ENCODE results near the gene XKR3.
"Not testable (repeated sequence)": the region's sequence is repeated elsewhere in the genome, so short reads cannot be mapped to it uniquely, and the experiment has no call there.

The XKR3 gene

GRCh38 chr22:16803255-16803917 lies 21.8 kb downstream of the XKR3 start:
- no peak for DNase-seq

DNA sequence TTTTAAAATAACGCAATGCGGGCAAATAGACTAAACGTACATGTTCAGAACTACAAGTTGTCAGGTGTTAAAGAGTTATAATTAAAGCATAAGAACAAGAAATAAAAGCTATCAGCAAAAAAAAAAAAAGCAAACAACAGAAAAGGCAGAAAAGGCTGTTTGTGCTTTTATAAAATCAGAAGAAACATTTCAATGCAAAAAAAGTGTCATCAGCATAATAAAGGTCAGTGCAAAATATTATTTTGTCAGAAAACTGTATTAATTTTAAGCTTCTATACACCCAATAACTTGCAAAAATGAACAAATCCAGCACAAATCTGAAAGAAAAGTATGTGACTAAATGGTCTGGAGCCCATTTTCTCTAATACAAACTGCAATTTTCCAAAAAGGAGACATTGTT lies 23.6 kb downstream of the XKR3 start:
- DNase-seq, result no peak

DNA sequence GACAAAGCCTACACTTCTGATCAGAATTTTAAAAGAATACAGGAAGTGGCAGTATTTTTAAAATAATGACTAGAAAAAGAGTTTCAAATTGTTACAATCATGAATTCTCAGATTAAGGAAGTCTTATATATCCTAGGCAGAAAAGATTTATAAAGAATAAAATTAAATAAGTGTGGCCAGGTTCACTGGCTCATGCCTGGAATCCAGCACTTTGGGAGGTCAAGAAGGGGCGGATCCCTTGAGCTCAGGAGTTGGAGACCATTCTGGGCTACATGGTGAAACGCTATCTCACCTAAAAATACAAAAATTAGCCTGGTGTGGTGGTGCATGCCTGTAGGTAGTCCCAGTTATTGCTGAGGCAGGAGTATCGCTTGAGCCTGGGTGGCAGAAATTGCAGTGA lies 24.1 kb downstream of the XKR3 start:
- no peak for DNase-seq

DNA sequence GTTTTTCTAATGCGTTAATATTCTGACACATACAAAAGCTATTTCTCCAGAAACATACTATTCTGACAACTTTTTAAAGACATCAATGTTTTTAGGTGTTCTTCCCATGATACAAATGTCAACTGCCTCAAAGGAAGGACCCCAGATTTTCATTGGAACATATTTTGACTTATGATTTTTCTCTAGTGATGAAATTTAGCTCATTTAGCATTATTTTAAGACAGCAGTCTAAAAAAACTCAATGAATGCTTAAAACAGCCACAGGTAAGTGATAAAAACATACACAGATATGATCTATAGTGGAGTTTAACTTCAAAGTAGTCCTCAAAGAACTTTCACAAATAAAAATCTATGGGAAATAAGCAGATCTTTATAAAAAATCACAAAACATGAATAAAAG lies 24.9 kb downstream of the XKR3 start:
- DNase-seq, result no peak

DNA sequence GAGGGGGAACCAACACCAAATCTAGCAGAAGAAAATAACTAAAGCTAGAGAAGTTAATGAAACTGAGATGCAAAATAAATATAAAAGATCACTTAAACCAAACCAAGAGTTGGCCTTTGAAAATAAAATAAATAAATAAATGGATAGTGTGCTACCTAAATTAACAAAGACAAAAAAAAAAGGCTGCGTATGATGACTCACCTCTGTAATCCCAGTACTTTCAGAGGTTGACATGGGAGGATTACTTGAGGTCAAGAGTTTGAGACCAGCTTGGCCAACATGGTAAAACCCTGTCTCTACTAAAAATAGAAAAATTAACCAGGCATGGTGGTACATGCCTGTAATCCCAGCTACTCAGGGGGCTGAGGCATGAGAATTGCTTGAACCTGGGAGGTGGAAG lies 29.7 kb downstream of the XKR3 start:
- not testable (repeated sequence) for DNase-seq

- no peak for DNase-seq
Observed at GRCh38 chr22:16793831-16794230, 31.4 kb downstream of the XKR3 start.

GRCh38 chr22:16789860-16790493 lies 35.2 kb downstream of the XKR3 start:
- no peak for DNase-seq

DNA sequence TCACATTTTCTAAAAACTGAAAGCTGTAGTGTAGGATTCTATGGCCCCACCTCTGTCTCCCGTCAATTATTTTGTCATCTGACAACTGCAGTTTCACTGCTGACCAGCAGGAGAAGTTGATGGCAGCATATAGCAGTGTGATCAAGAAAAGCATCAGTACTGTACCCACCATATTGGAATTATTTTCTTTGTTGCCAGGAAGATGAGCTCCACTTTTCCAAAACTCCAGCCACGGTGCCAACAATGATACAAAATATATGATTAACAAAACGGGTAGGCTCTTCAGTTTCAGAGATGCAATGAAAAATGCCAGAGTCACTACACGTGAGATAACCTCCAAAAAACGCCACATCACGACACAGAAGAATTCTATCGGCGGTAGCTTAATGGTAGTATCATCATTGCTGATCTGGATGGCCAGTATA lies 41.3 kb downstream of the XKR3 start:
- peak; percentile 3 for DNase-seq

DNA sequence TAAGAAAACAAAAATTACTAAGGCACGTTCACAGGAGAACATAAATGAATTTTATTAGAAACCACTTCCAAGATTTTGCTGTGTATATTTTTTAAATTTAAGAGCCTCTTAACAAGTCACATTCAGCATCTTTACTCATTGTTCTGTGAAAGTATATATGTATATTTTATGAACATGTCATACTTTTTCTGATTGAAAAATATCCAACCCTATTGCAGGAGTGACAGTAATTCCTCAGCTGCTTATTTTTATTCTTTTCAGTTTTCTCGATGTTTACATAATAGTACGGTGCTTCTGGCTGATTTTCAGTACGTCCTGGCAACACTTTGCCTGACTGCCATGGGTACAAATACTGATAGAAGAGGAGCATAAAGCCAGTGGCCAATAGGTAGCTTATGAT lies 41.8 kb downstream of the XKR3 start:
- DNase-seq, result no peak

DNA sequence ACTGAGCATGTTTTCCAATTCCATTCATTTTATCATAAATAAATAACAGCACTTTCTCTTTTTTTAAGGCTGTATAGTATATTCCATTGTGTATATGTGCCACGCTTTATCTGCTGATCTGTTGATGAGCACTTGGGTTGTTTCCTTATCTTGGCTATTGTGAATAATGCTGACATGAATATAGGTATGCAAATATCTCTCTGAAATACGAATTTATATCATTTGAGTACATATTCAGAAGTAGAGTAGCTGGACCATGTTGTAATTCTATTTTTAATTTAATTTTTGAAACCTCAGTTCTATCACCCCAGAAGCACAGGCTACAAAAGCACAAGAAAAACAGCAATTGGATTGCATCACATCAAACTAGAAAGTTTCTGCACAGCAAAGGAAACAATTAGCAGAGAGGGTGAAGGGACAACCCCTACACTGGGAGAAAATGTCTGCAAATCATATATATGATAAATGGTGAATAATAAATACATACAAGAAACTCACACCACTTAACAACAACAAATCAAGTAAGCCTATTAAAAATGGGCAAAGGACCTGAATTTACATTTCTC lies 43.4 kb downstream of the XKR3 start:
- DNase-seq, result no peak

DNA sequence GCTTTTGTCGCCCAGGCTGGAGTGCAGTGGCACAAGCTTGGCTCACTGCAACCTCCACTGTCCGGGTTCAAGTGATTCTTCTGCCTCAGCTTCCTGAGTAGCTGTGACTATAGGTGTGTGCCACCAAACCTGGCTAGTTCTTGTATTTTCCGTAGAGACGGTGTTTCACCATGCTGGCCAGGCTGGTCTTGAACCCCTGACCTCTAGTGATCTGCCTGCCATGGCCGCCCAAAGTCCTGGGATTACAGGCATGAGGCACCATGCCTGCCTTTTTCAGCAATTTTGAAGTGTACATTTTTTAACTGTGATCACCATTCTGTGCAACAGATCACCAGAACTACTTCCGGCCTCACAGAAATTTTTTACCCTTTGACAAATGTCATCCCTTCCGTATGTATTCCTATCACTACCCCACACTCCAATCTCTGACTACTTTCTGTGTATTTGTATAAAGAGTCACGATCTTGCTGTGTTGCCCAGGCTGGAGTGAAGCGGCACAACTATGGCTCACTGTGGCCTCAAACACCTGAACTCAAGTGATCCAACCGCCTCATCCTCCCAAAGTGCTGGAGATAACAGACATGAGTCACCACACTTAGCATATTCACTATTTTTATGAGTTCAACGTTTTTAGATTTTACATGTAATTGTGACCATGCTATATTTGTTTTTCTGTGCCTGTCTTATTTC lies 44.0 kb downstream of the XKR3 start:
- DNase-seq, result no peak

GRCh38 chr22:16777284-16777924 lies 47.8 kb downstream of the XKR3 start:
- no peak for DNase-seq

- DNase-seq, result no peak
Observed at GRCh38 chr22:16776080-16776479, 49.1 kb downstream of the XKR3 start.

DNA sequence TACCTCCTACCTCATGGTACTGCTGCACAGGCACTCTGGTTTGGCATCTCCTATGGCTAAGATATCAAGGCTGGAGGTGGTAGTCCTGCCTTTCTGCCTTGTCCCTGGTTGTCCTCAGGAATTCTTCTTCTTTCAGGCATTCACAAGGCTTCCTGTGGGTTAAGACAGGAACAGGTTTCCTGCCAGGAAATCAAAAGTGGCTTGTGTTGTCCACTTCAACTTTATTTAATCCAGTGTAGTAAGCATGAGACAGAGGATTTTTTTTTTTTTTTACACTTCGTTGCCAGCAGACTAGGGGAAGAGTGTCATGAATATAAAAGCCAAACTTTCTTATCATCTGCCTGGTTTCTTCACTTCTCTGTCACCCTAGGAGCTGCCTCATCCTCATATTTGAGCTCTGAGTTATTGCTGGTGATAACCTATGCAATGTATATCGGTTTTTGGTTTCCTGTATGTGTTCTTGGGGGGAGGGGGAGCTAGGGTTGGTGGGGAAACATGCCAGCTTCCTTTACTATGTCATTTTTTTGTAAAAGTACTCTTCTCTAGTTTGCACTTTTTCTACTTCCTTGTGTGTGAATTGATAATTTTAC lies 50.2 kb downstream of the XKR3 start:
- DNase-seq, result no peak

DNA sequence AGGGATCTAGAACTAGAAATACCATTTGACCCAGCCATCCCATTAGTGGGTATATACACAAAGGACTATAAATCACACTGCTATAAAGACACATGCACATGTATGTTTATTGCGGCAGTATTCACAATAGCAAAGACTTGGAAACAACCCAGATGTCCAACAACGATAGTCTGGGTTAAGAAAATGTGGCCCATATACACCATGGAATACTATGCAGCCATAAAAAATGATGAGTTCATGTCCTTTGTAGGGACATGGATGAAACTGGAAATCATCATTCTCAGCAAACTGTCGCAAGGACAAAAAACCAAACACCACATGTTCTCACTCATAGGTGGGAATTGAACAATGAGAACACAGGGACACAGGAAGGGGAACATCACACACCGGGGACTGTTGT lies 53.6 kb downstream of the XKR3 start:
- not testable (repeated sequence) for DNase-seq

DNA sequence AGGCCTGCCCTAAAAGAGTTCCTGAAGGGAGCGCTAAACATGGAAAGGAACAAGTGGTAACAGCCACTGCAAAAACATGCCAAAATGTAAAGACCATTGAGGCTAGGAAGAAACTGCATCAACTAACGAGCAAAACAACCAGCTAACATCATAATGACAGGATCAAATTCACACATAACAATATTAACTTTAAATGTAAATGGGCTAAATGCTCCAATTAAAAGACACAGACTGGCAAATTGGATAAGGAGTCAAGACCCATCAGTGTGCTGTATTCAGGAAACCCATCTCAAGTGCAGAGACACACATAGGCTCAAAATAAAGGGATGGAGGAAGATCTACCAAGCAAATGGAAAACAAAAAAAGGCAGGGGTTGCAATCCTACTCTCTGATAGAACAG lies 57.3 kb downstream of the XKR3 start:
- DNase-seq, result not testable (repeated sequence)

- not testable (repeated sequence) for DNase-seq
Observed at GRCh38 chr22:16762224-16762623, 63.0 kb downstream of the XKR3 start.

GRCh38 chr22:16760416-16760815 lies 64.8 kb downstream of the XKR3 start:
- not testable (repeated sequence) for DNase-seq

GRCh38 chr22:16749282-16749681 lies 75.9 kb downstream of the XKR3 start:
- DNase-seq, result not testable (repeated sequence)

GRCh38 chr22:16748160-16748929 lies 76.9 kb downstream of the XKR3 start:
- DNase-seq, result not testable (repeated sequence)

GRCh38 chr22:16747266-16748159 lies 77.7 kb downstream of the XKR3 start:
- not testable (repeated sequence) for DNase-seq
